IMR-90 (cell line): ENCODE results near the gene PSMG3. TPM values are rescaled to one million over a fixed set of nuclear protein-coding genes. Genes with fewer than 3 reads are reported as not detected.

Experiments used
- ATAC-seq: fragments of 200-7000 bp; cut with Tn5 transposase; 2 replicates; pipeline ENCODE4 v1.9.1; 2020; ENCODE audit warnings: low read depth, mild to moderate bottlenecking, moderate library complexity
- BruUV-seq: library from RNA; stranded (reverse); fragments of 400-500 nt; replicated peaks from 2 replicates; lab custom pipeline; 2021; lab: Mats Ljungman, UMichigan
- CTCF ChIA-PET: fragments of 300-600 bp; formaldehyde crosslinking; extraction: SDS; loops from one replicate; lab custom pipeline; 2021; ENCODE audit warnings: antibody characterized with exemption; lab: Yijun Ruan, JAX
- POLR2A ChIA-PET: fragments of 300-600 bp; sonication (Branson Sonifier 250); formaldehyde crosslinking; loops from one replicate; lab custom pipeline; 2022; ENCODE audit warnings: antibody characterized with exemption; ENCODE audit not compliant: unreplicated experiment; lab: Charles Lee
- DNase-seq: peaks from one replicate; pipeline ENCODE4 v3.0.0; 2013
- H2AFZ ChIP-seq: replicated peaks from 2 replicates; pipeline ENCODE3; 2013; ENCODE audit warnings: low read length, mild to moderate bottlenecking; ENCODE audit not compliant: poor library complexity
- H2AK5ac ChIP-seq: 2 replicates; pipeline ENCODE4 v1.6.1; 2013; ENCODE audit warnings: low read depth, low read length, inconsistent platforms
- H2AK9ac ChIP-seq: replicated peaks from 2 replicates; pipeline ENCODE3; 2013; ENCODE audit warnings: mild to moderate bottlenecking, low read depth, low read length, moderate library complexity; ENCODE audit not compliant: poor library complexity
- H2BK120ac ChIP-seq: 2 replicates; pipeline ENCODE4 v1.6.1; 2013; ENCODE audit warnings: low read depth, low read length, inconsistent platforms
- H2BK15ac ChIP-seq: 3 replicates; pipeline ENCODE4 v1.6.1; 2013; ENCODE audit warnings: low read depth, low read length, inconsistent platforms
- H2BK20ac ChIP-seq: 2 replicates; pipeline ENCODE4 v1.6.1; 2013; ENCODE audit warnings: low read depth, mild to moderate bottlenecking, inconsistent platforms, low read length, moderate library complexity
- H2BK5ac ChIP-seq: 2 replicates; pipeline ENCODE4 v1.6.1; 2013; ENCODE audit warnings: mild to moderate bottlenecking, low read depth, low read length, inconsistent platforms; ENCODE audit not compliant: poor library complexity, severe bottlenecking
- H3K14ac ChIP-seq: replicated peaks from 2 replicates; pipeline ENCODE4 v1.6.1; 2013; ENCODE audit warnings: low read depth, low read length, inconsistent platforms
- H3K18ac ChIP-seq: 2 replicates; pipeline ENCODE4 v1.6.1; 2013; ENCODE audit warnings: low read depth, low read length, control low read depth
- H3K23ac ChIP-seq: 2 replicates; pipeline ENCODE4 v1.6.1; 2013; ENCODE audit warnings: low read depth, low read length, inconsistent platforms
- H3K27ac ChIP-seq: 2 replicates; pipeline ENCODE4 v1.5.1; 2013; ENCODE audit warnings: mild to moderate bottlenecking, control low read depth, low read length; ENCODE audit not compliant: insufficient read depth
- H3K27me3 ChIP-seq: 2 replicates; pipeline ENCODE4 v1.6.1; 2013; ENCODE audit warnings: low read length; ENCODE audit not compliant: control insufficient read depth, insufficient read depth
- H3K36me3 ChIP-seq: 2 replicates; pipeline ENCODE4 v1.6.1; 2013; ENCODE audit warnings: low read length, mixed read lengths; ENCODE audit not compliant: control insufficient read depth, insufficient read depth
- H3K4ac ChIP-seq: 2 replicates; pipeline ENCODE4 v1.6.1; 2013; ENCODE audit warnings: low read depth, low read length, inconsistent platforms
- H3K4me1 ChIP-seq: 2 replicates; pipeline ENCODE4 v1.6.1; 2013; ENCODE audit warnings: low read length, mixed read lengths; ENCODE audit not compliant: control insufficient read depth, insufficient read depth
- H3K4me2 ChIP-seq: 2 replicates; pipeline ENCODE4 v1.6.1; 2013; ENCODE audit warnings: low read depth, mild to moderate bottlenecking, control low read depth, low read length, moderate library complexity
- H3K4me3 ChIP-seq: 2 replicates; pipeline ENCODE4 v1.5.1; 2013; ENCODE audit warnings: low read depth, mild to moderate bottlenecking, control low read depth, low read length, moderate library complexity; ENCODE audit not compliant: insufficient read depth
- H3K56ac ChIP-seq: 2 replicates; pipeline ENCODE4 v1.6.1; 2013; ENCODE audit warnings: low read length, inconsistent platforms; ENCODE audit not compliant: insufficient read depth; ENCODE audit errors: extremely low read depth
- H3K79me1 ChIP-seq, 2 experiments: 2 replicates each; pipeline ENCODE4 v1.6.1; 2013; ENCODE audit warnings: low read length in 2 of 2, inconsistent platforms in 1 of 2, low read depth in 1 of 2
- H3K9ac ChIP-seq: 2 replicates; pipeline ENCODE4 v1.6.1; 2013; ENCODE audit warnings: low read depth, low read length, control low read depth
- H3K9me1 ChIP-seq: 2 replicates; pipeline ENCODE4 v1.6.1; 2013; ENCODE audit warnings: low read length, inconsistent platforms; ENCODE audit not compliant: insufficient read depth
- H3K9me3 ChIP-seq: 2 replicates; pipeline ENCODE4 v1.6.1; 2013; ENCODE audit warnings: low read length; ENCODE audit not compliant: control insufficient read depth, insufficient read depth
- H4K20me1 ChIP-seq: 2 replicates; pipeline ENCODE4 v1.6.1; 2013; ENCODE audit warnings: low read length, inconsistent platforms; ENCODE audit not compliant: insufficient read depth
- H4K5ac ChIP-seq: 2 replicates; pipeline ENCODE4 v1.6.1; 2013; ENCODE audit warnings: mild to moderate bottlenecking, low read depth, low read length, control low read depth
- H4K8ac ChIP-seq, 2 experiments: 2 replicates each; pipeline ENCODE4 v1.6.1; 2013; ENCODE audit warnings: low read depth in 2 of 2, low read length in 2 of 2, control low read depth in 1 of 2, inconsistent platforms in 1 of 2
- H4K91ac ChIP-seq: 2 replicates; pipeline ENCODE4 v1.6.1; 2013; ENCODE audit warnings: low read depth, low read length, inconsistent platforms; ENCODE audit not compliant: insufficient read depth
- BHLHE40 ChIP-seq: fragments of 150-350 bp; IDR thresholded peaks from 2 replicates; pipeline ENCODE4 v1.6.1; 2016; ENCODE audit warnings: mild to moderate bottlenecking, low read depth, low read length
- CEBPB ChIP-seq: IDR thresholded peaks from 2 replicates; pipeline ENCODE4 v1.6.1; 2012; ENCODE audit warnings: low read depth, low read length, improper control_type of control experiment
- CHD1 ChIP-seq: IDR thresholded peaks from 2 replicates; pipeline ENCODE4 v1.6.1; 2012; ENCODE audit warnings: low read depth, low read length, improper control_type of control experiment
- CTCF ChIP-seq: conservative IDR thresholded peaks from 2 replicates; pipeline ENCODE4 v1.5.1; 2012; ENCODE audit warnings: mild to moderate bottlenecking, low read depth, low read length, improper control_type of control experiment
- ELK1 ChIP-seq: fragments of 150-350 bp; IDR thresholded peaks from 2 replicates; pipeline ENCODE4 v1.6.1; 2016; ENCODE audit warnings: low read depth, mild to moderate bottlenecking, low read length, moderate library complexity, borderline replicate concordance
- FOS ChIP-seq: fragments of 150-350 bp; IDR thresholded peaks from 2 replicates; pipeline ENCODE4 v1.6.1; 2016; ENCODE audit warnings: low read depth, low read length
- MAFK ChIP-seq: IDR thresholded peaks from 2 replicates; pipeline ENCODE4 v1.6.1; 2012; ENCODE audit warnings: low read depth, low read length, improper control_type of control experiment
- MAZ ChIP-seq: IDR thresholded peaks from 2 replicates; pipeline ENCODE4 v1.6.1; 2012; ENCODE audit warnings: low read depth, mild to moderate bottlenecking, low read length, improper control_type of control experiment, moderate library complexity, borderline replicate concordance
- MXI1 ChIP-seq: IDR thresholded peaks from 2 replicates; pipeline ENCODE4 v1.6.1; 2012; ENCODE audit warnings: low read depth, mild to moderate bottlenecking, low read length, moderate library complexity, borderline replicate concordance
- POLR2A ChIP-seq: IDR thresholded peaks from 2 replicates; pipeline ENCODE4 v1.6.1; 2012; ENCODE audit warnings: mild to moderate bottlenecking, low read depth, low read length
- RAD21 ChIP-seq: IDR thresholded peaks from 2 replicates; pipeline ENCODE4 v1.6.1; 2012; ENCODE audit warnings: low read length, improper control_type of control experiment
- RCOR1 ChIP-seq: IDR thresholded peaks from 2 replicates; pipeline ENCODE4 v1.6.1; 2012; ENCODE audit warnings: mild to moderate bottlenecking, low read length, improper control_type of control experiment; ENCODE audit not compliant: insufficient replicate concordance
- RFX5 ChIP-seq: IDR thresholded peaks from 2 replicates; pipeline ENCODE4 v1.8.0; 2012; ENCODE audit warnings: low read depth, mild to moderate bottlenecking, low read length, moderate library complexity
- SMC3 ChIP-seq: fragments of 150-350 bp; IDR thresholded peaks from 2 replicates; pipeline ENCODE4 v1.6.1; 2016; ENCODE audit warnings: low read depth, mild to moderate bottlenecking, antibody characterized with exemption, low read length, moderate library complexity
- USF2 ChIP-seq: fragments of 150-350 bp; IDR thresholded peaks from 2 replicates; pipeline ENCODE4 v1.6.1; 2017; ENCODE audit warnings: mild to moderate bottlenecking, antibody characterized with exemption, low read length, low read depth
- WGBS, 2 experiments: methylation state at CpG; one replicate each; pipeline versions ENCODE4 v1.1.5 to v1.1.7; 2013; ENCODE audit warnings: missing lambda C conversion rate in 2 of 2; ENCODE audit not compliant: insufficient read length in 1 of 2; ENCODE audit errors: extremely low coverage in 2 of 2; 5-methylcytosine and 5-hydroxymethylcytosine counted together
- dilution Hi-C: fragments of 300-500 bp; cut with HindIII; formaldehyde crosslinking; loops from one replicate; pipeline ENCODE4 v1.14.3; 2018; ENCODE audit warnings: low sequenced_read_pairs; ENCODE audit not compliant: unreplicated experiment
- in situ Hi-C: fragments of 300-500 bp; cut with MboI; formaldehyde crosslinking; loops from 3 replicates; pipeline ENCODE4 v1.14.3; 2019; ENCODE audit warnings: low sequenced_read_pairs, inconsistent platforms, mixed read lengths
- intact Hi-C: fragments of 100-400 bp; cut with micrococcal nuclease; formaldehyde crosslinking; loops from 2 replicates; pipeline ENCODE4 v1.10.0; 2022
- polyA plus RNA-seq, 3 experiments: library from polyadenylated mRNA; depleted of rRNA; stranded (reverse); fragments of >200 nt; gene quantifications; 2 replicates each; pipeline ENCODE4 v1.2.3, GENCODE V29; 2012; ENCODE audit warnings: low replicate concordance in 1 of 3
- total RNA-seq: library from RNA; depleted of rRNA; stranded (reverse); fragments of >200 nt; gene quantifications from 2 replicates; pipeline ENCODE4 v1.2.3, GENCODE V29; 2012

Gene PSMG3
- total and polyA plus RNA-seq, 2 of the 4 experiments (the other 2 are of a cell fraction): 37.3 to 54.1 TPM

GRCh38 chr7:1586827-1587705, 17.2 kb upstream of the PSMG3 start:
- dilution Hi-C loops (no loop called here), in situ Hi-C loops (loop anchor here (10.0 kb wide), 1 partner anchor 758 kb away; no protein-coding TSS in a partner anchor), intact Hi-C loops (no loop called here)
- no peak overlapping the region for H4K5ac ChIP-seq
- no peaks in the 10 kb centered on the region for H3K4me1 ChIP-seq
- no peaks in the 10 kb centered on the region for H3K79me1 ChIP-seq
- H2BK5ac ChIP-seq: no peak overlapping the region
- H3K36me3 ChIP-seq: no peaks in the 10 kb centered on the region
- 40% methylated on average over 23 of the region's 42 CpGs; no CpG with 5 or more reads in 1 of the 2 experiments for WGBS, 2 experiments
- H3K27me3 ChIP-seq: peaks cover 35% of the 10 kb centered on the region
- no peak overlapping the region for H3K4ac ChIP-seq
- no peak overlapping the region for H2BK20ac ChIP-seq
- H3K4me3 ChIP-seq: no peak overlapping the region
- H4K8ac ChIP-seq: no peak overlapping the region
- H3K27ac ChIP-seq: no peak overlapping the region
- no peak overlapping the region for H2BK15ac ChIP-seq
- H2AK9ac ChIP-seq: no peak overlapping the region
- H4K20me1 ChIP-seq: no peaks in the 10 kb centered on the region; the same call in 1 of the 2 replicates
- H3K56ac ChIP-seq: no peak overlapping the region
- H3K9me1 ChIP-seq: no peaks in the 10 kb centered on the region
- no TSS peak for BruUV-seq
- POLR2A ChIA-PET: no interaction called here
- H2AK5ac ChIP-seq: no peak overlapping the region
- no peak overlapping the region for H4K91ac ChIP-seq
- no peak overlapping the region for H2AFZ ChIP-seq
- H3K18ac ChIP-seq: no peak overlapping the region
- peaks cover 13% of the 10 kb centered on the region for H3K9me3 ChIP-seq
- H3K23ac ChIP-seq: no peak overlapping the region
- no peak overlapping the region for H3K9ac ChIP-seq
- H3K4me2 ChIP-seq: no peak overlapping the region
- CTCF ChIA-PET: no interaction called here
- ATAC-seq (no peak), DNase-seq (no peak)
- H2BK120ac ChIP-seq: no peak overlapping the region
- H3K14ac ChIP-seq: no peak overlapping the region
- TF ChIP-seq SMC3: no peak
- TF ChIP-seq POLR2A: no peak
- TF ChIP-seq MAZ: no peak
- no peak for TF ChIP-seq CEBPB
- TF ChIP-seq BHLHE40: no peak
- no peak for TF ChIP-seq CHD1
- no peak for TF ChIP-seq RAD21
- no peak for TF ChIP-seq ELK1
- TF ChIP-seq MAFK: no peak
- no peak for TF ChIP-seq FOS
- no peak for TF ChIP-seq CTCF
- no peak for TF ChIP-seq USF2
- TF ChIP-seq RCOR1: no peak
- TF ChIP-seq MXI1: no peak
- no peak for TF ChIP-seq RFX5
